HG03460 (cell line): ENCODE results near the gene ZNF646.

Experiments used
- ATAC-seq: cut with Tn5 transposase; IDR thresholded peaks from one replicate; pipeline ENCODE4 v1.9.1; 2021; ENCODE audit not compliant: unreplicated experiment

ZNF646 gene

DNA sequence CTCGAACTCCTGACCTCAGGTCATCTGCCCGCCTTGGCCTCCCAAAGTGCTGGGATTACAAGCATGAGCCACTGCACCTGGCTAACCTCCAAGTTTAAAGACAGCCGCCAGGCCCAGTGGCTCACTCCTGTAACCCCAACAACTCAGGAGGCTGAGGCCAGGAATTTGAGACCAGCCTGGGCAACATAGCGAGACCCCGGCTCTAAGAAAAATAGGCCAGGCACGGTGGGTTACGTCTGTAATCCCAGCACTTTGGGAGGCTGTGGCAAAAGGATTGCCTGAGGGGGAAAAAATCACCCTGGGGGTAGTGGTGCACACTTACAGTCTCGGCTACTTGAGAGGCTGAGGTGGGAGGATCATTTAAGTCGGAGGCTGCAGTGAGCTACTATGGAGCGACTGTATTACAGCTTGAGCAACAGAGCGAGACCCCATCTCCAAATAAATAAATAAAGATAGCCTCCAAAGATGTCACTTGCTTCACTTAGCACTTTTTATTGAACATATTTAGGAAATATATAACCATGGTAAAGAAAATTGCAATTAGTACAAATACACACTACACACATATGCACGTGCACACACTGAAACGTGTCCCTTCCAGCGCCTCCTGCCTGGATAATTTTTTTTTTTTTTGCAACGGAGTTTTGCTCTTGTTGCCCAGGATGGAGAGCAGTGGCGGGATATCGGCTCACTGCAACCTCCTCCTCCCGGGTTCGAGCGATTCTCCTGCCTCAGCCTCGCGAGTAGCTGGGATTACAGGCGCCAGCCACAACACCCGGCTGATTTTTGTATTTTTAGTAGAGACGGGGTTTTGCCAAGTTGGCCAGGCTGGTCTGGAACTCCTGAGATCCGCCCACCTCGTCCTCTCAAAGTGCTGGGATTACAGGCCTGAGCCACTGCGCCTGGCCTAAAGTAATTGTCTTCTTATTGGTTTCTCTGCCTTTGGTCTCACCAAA, 32.6 kb downstream of the ZNF646 start:
- ATAC-seq: no peak

DNA sequence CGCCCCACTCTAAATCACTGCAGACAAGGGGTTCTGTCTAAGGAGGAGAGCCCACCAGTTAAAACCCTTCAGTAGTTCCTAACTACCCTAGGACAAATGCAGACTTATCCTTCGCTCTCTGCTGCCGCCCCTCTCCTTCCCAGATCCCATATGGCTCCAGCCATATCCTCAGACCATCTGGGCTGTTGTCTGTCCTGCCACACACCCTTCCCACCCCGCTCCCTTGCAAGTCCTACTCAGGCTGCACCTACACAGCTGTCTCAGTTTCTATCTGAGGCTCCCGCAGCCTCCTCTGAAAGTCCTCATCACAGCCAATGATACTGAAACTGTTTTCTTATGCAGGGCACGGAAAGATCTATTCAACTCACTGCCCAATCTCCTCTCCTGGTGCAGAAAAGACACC, 33.2 kb downstream of the ZNF646 start:
- ATAC-seq: peak; percentile 50

GRCh38 chr16:31108035-31108793, 34.0 kb downstream of the ZNF646 start, which contains the start of gene BCKDK:
Gene BCKDK, plus strand, starts transcription at chr16:31108386. Its CDS starts 838 bp downstream, at chr16:31109224.
- ATAC-seq: peak; percentile 81

DNA sequence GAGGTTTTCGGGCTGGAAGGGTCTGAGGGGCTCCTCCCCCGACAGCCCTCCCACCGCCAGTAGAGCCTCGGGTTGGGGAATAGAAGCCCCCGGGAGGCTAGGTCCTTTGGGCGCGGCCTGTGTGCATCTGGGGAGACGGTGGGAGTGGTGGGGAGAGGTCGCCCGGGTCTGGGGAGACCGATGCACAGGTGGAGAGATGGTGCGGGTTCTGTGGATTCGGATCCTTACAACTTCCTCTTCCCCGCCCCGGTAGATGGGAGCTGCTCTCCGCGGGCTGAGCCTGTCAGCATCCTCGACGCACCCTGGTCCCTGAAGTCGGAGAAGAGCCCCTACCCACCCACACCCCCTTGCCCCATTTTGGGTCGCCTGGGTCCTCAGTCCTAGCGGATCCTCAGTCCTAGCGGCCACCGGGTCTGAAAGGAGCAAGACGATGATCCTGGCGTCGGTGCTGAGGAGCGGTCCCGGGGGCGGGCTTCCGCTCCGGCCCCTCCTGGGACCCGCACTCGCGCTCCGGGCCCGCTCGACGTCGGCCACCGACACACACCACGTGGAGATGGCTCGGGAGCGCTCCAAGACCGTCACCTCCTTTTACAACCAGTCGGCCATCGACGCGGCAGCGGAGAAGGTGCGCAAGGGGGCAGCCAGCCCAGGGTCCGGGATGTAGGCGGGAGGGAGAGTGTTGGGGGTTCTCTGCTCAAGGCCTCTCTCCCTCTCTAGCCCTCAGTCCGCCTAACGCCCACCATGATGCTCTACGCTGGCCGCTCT, 34.8 kb downstream of the ZNF646 start:
- ATAC-seq: no peak

- no peak for ATAC-seq
Measured at GRCh38 chr16:31109622-31110021, 35.4 kb downstream of the ZNF646 start.

DNA sequence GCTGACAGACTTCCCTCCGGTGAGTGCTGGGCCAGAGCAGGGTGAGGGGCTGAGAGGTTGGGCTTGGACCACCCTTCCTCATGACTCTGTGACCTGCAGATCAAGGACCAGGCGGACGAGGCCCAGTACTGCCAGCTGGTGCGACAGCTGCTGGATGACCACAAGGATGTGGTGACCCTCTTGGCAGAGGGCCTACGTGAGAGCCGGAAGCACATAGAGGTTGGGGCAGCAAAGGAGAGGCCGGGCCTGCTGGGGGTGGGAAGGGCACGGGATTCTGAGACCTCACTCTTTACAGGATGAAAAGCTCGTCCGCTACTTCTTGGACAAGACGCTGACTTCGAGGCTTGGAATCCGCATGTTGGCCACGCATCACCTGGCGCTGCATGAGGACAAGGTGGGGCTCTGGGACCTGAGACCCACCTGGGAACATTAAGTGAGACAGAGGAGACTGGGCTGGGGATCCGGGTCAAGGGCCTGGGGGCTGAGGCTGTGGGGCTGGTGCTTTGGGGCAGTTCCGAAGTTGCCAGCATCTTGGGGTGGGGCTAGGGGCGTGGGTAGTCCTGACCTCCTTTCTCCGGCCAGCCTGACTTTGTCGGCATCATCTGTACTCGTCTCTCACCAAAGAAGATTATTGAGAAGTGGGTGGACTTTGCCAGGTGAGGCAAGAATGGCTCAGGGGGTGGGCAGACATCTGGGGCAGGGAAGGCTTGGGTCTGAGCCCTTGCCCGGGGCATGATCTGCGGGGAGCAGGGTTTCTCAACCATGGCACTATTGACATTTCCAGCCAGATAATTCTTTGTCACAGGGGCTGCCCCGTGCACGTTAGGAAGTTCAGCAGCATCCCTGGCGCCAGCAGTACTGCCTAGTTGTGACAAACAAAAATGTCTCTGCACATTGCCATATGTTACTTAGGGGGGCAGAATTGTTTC, 36.1 kb downstream of the ZNF646 start:
- ATAC-seq: no peak

- ATAC-seq: no peak
Measured at GRCh38 chr16:31111881-31112466, 37.8 kb downstream of the ZNF646 start.

- ATAC-seq: no peak
Measured at GRCh38 chr16:31112711-31113110, 38.5 kb downstream of the ZNF646 start.

GRCh38 chr16:31113121-31114120, 39.2 kb downstream of the ZNF646 start:
- no peak for ATAC-seq

GRCh38 chr16:31114468-31114867, 40.2 kb downstream of the ZNF646 start:
- no peak for ATAC-seq

DNA sequence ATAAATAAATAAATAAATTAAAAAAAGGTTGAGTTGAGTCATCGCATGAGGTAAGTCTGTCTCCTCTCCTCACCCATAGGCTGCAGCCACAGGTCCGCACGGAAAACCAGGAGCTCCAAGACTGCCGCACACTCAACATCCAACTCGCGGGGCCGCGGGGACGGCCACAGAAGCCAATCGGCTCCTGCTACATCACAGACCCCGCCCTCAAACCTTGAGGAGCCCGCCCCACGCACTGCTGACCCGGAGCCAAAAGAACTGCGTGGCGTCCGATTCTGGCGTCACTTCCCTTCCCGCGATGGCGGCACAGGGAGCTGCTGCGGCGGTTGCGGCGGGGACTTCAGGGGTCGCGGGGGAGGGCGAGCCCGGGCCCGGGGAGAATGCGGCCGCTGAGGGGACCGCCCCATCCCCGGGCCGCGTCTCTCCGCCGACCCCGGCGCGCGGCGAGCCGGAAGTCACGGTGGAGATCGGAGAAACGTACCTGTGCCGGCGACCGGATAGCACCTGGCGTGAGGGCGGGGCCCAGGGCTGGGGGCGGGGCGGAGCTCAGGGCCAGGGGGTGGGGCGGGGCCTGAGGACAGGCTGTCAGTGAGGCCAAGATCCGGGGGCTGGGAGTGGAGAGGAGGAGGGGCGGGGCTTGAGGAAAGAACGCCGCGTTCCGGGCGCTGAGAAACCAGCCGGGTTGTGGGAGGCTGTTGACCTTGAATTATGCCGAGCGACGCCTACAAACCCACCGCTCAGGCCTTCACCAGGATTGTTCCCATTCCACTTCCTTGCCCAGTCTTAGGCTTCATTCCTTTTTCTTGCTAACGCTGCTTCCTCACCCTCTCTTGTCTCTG, 43.4 kb downstream of the ZNF646 start, which contains the start of gene KAT8:
Gene KAT8, plus strand, starts transcription at position 281 of the 839 bp plus-strand sequence. Its CDS starts 18 bp downstream, at position 299.
- peak; percentile 86 for ATAC-seq

DNA sequence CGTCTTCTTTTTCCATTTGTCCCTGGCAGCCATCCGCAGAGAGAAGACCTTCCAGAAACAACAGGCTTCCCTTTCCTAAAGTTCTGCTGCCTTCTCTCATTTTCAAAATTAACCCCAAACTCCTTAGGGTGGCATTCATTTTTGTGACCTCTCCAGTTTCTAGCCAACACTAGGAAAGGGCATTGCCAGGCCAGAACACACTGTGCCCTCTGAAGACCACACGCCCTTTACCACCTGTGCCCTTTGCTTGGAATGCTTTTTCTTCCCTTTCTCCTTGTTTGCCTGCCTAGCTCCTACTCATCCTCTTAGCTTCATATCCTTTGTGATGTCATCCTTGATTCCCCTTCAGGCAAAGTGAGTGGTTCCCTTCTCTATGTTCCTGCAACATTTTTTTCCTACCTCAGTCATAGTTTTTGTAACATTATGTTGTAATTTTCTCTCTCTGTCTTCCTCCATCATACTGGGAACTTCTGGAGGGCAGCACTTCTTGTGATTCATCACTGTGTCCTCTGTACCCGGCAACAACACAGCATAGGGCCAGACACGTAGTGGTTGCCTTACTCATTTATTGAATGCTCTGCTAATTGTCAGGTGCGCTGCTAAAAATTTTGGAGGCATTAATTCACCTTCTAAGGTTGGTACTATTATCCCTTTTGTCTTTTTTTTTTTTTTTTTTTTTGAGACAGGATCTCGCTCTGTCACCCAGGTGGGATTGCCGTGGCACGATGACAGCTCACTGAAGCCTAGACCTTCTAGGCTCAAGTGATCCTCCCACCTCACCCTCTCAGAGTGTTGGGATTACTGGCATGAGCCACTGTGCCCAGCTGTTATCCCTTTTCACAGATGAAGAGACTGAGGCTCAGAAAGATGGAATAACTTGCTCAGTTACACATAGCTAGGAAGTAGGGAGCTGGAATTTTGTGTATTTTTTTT, 44.3 kb downstream of the ZNF646 start:
- no peak for ATAC-seq

GRCh38 chr16:31120129-31120528, 45.9 kb downstream of the ZNF646 start:
- ATAC-seq: no peak

DNA sequence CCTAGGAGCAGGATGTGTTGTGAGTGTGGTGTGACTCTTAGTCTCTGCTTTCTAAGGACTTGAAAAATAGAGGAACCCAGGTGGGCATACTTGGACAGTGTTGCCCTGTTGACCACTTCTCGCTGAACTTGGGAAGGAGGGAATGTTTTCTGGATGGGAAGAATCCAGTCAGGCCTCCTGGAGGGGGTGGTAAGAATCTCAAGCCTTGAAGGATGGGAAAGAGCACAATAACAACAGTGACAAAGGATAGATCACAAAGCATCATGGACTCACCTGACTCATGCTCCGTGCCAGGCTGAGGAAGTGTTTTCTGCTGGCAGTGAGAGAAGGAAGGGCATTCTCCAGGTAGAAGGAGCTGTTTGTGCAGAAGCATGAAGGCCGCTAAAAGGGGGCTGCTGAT, 51.6 kb downstream of the ZNF646 start:
- no peak for ATAC-seq

DNA sequence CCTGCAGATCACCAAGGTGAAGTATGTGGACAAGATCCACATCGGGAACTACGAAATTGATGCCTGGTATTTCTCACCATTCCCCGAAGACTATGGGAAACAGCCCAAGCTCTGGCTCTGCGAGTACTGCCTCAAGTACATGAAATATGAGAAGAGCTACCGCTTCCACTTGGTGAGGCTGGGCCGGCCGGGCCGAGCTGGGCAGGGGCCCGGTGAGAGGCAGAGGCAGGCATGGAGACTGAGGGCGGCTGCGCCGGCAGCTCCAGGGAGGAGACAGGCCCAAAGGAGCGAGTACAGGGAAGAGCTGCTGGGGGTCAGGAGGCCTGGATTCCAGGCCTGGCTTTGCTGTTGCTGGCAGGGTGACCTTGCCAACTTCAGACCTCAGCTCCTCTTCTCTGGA, 53.0 kb downstream of the ZNF646 start:
- ATAC-seq: no peak
